NOMO-1 (cell line): Measurements from ENCODE around the gene LRIG1.

Experiments used
- DNase-seq, 2 experiments: peaks; one replicate each; lab custom pipeline; 2025; ENCODE audit not compliant: unreplicated experiment in 2 of 2; lab: John Stamatoyannopoulos, UW

Gene LRIG1

DNA sequence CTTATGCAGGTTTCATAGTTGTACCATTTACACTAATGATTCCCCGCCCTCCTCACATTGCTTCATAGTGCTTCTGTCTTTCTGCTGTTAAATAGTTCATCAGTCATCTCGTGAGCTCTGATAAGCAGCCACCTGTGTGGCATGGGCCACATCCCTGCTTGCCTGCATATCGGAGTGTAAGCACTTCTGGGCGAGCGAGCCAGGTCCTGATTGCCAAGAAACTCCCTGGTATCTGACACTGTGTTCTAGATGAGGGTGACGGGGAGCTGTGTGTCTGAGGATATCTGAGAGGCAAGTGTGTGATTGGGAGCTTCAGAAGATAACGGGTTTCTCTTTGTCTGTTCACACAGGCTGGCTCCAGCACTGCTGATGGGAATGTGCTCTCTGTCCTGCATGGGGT lies 130.6 kb downstream of the LRIG1 start:
- DNase-seq, result no peak

DNA sequence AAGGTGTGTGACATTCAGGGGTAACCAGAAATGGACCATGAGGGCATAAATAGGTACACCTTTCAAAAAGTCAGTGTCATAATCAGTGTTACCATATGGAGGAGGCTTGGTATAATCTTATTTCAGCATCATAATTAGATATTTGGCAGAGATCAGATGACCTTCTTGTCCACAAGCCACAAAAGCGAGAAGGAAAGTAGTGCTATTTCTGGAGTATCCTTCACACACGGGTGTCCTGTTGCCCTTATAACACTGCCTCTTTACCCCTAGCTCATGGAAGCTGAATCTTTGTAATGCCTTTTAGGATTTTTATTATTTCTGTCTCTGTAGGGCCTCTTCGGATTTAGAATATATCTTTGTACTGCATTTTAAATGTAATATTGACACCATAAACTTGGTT lies 132.8 kb downstream of the LRIG1 start:
- no peak for DNase-seq

DNA sequence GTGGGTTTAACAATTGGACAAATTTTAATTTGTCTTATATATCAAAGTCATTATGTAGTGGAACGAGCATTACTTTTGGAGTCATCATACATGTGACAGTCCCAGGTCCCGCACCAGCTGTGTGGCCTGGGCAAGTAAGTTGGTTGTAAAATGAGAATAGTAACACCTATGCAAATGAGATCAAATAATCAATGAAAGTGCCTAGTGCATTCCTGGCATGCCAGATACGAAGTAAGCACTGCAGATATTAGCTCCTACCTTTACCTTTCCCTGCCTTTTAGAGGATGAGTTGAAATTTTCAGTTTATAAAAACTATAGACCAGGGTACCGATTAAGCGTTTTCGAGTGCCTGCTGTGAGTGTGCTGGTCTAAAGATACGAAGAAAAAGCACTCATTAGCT lies 134.1 kb downstream of the LRIG1 start:
- DNase-seq, result no peak

DNA sequence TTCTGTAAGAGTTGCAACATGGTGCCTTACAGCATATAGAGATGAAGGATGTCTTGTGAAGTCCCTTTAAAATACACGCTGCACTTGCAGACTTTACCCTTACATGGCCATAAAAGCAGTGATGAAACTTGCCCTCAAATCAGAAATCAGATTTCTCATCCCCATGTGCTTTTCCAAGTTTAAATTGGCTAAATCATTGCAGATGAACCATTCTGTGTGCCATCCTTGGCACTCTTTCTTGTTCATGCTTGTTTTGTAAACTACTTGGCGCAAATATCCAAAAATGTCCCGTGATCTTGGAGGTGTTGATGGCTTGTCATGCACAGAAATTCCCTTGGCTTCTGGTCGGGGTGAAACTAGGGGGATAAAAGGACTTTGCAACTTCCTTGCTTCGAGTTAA lies 135.7 kb downstream of the LRIG1 start:
- DNase-seq, result no peak

DNA sequence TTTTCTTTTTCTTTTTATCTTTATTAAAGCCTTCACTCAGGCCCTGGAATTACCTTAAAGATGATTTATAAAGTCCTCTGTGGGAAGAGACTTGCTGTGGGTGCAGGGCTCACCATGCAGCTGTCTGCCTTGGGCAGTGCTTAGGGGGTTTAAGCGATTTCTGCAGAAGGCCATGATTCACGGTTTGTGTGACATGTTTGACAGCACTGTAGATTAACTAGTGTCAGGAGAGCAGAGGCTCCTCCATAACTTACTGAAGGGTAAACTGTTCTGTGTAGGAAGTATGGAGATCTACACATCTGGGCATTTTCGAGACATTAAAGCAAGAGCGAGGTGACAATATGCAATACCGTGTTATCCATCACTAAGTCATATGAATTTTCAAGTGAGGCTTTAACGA lies 137.7 kb downstream of the LRIG1 start:
- DNase-seq, result no peak

DNA sequence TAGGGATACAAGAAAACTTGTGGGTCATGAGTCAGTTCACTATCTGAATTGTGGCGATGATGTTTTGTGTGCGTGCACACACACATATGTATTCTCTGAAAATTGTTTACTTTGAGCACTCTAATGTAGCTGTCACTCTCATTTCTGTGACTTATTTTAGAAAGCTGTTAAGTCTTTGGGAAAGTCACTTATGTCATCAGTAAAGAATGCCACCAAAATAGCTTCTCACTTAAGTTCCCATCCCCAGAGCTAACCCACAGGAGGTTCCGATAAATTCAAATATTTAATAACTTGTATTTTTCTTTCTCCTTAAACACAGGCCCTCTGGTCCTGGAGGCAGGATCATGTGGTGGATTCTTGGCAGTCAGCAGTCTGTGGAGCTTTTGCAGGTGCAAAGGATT lies 138.3 kb downstream of the LRIG1 start:
- DNase-seq, result no peak

DNA sequence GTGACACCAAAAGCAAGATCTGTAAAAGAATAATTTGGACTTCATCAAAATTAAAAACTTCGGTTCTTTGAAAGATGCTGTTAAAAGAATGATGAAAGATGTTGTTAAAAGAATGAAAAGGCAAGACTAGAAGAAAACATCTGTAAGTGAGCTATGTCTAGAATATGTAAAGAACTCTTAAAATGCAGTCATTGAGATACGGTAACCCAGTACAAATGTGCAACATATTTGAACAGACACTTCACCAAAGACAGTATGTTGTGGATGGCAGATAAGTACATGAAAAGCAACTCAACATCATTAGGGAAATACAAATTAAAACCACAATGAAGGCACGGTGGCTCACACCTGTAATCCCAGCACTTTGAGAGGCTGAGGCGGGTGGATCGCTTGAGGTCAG lies 139.5 kb downstream of the LRIG1 start:
- no peak for DNase-seq

DNA sequence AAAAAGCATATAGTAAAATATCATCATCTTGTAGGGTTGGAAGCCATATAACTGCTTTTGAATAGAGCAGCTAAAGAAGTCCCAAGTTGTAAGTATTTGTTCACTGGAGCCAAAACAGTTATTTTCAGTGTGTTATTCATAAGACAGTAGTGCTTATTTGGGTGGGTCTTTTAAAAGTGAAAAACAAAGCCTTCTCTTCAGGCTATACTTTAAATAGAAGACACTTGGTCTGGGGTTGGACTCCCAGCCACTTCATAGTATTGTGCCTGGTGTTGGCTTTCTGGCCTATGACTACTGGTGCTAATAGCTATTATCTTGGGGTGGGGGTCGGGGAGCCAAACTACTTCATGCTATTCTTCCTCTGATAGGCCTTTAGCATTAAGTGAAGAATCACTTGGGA lies 144.8 kb downstream of the LRIG1 start:
- no peak for DNase-seq

DNA sequence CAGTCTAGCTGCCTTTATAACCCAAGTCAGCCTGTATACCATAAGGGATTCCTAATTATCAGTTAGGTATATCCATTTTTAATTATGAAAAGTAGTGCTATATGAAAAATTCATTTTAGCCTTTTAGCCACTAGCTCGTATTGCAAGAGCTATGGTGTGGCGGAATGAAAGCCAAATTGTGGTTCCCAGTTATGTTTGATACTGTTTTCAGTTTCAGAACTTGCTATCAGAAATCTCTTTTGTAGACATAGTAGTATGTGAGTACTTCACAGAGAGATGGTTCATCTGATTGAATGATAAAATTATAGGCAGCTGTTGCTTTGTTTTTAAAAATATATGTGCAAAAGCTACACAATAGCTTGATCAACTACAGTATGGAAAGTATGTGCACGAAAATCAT lies 145.4 kb downstream of the LRIG1 start:
- DNase-seq, result no peak

DNA sequence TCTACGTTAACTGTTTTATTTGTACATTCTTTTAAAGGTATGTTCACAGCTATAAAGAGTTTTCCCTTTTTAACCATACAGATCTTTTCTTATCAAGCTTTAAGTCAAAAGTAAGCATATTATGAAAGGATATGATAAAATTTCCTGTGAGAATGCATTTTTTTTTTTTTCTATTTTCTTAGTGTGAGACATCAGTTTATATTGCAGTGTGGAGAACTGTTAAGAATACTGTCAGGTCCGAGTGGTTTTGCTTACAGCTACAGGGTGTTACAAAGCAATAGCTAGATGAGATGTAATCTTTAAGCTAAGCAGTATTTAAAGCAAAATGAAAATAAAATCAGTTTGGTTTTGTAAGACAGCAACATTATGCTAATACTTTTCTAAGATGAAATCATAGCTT lies 146.8 kb downstream of the LRIG1 start:
- no peak for DNase-seq

DNA sequence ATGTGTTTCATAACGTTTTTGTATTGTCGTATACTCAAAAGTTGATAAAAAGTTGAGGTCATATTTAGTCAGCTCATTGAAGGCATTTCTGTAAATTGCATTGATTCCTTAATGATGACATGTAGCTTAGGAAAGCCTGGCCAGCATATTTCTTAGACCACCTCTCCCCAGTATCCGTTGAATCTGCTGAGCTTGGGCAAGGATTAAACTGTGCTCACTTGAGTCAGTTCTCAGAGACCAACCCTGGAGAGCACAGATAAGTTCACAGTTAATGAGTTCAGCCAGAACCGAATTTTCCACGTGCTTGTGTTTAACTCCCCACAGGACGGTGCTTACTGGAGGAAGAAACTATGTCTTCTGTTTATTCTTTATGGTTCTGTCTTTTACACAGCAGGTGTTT lies 147.3 kb downstream of the LRIG1 start:
- DNase-seq, result no peak

DNA sequence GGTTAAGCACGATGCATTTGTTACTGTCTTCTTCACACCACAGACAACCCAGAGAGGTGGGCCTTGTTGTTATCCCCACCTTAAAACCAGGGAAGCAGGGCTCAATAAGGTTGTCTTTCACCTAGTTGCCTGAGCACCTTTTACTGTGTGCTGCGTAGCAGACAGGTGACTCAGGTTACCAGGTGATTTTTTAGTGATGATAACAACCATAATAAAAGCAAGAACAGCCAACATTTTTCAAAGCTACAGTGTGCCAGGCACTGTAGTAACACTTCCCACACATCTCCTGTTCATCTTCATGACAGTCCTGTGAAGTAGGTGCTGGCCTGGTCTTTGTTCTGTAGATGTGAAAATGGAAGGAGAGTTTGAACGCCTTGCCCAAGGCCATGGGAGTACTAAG lies 147.8 kb downstream of the LRIG1 start:
- no peak for DNase-seq

DNA sequence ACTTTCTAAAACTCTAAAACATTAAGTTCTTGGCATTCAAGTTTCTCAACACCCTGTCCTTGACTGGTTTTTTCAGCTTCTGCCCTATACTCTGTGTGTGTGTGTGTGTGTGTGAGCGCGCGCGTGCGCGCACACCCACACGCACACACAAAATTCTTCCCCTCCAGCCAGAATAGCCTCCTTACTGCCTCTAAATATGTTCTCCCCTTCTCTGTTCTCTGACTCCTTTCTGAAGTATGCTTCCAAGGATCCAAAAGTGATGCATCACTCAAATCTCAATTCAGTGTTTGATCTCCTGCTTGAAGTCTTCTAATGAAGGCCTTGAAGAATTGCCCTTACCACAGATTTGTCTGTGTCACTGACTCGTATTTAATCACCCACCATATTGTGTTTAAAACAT lies 150.2 kb downstream of the LRIG1 start:
- DNase-seq, result no peak

DNA sequence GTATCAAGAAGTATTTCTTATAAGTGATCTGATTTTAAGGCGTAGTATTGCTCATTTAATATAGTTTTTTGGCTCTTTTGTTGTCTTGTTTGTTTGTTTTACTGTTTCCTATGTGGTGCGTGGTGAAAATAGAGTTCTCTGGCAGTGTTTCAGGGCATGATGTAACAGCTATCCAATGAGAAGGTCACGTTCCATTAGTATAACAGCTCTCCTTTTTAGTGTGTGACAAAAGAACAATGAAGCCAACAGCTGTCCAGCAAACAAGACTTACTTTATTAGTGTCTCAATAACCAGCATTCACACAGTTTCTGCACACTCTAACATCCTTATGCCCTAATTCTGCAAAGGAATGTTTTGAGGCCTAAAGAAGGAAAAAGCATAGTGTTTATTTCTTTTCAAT lies 152.1 kb downstream of the LRIG1 start:
- no peak for DNase-seq

DNA sequence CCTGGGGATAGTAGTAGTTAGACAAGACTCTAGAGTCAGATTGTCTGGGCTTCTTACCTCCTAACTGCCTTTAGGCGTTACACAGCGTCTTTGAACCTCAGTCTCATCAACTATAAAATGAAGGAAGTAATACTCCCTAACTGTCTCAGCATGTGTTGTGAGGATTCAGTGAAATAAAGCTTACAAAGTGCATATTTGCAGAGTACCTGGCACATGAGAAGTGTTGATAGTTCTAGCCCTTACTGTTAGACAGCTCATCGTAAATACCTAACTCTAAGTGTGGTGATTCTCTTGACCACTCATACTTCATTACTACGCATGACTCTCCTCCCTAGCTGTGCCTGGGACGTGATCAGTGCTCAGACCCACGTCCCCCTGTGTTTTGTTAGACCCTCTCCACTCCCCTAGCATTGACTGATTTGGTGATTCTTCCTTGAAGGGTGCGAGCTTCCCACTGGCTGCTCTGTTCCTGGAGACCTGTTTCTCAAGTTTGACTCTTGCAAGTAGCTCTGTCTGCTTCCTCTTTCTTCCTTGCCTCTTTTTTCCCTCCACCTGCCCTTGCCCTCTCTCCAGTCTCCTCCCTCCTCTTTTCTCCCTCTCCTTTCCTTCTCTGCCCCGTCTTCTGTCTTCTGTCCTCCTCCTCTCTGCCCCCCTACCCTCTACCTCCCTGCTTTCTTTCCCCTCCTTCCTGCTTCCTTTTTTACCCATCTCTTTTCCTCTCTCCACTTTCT lies 155.8 kb downstream of the LRIG1 start:
- DNase-seq, result no peak

DNA sequence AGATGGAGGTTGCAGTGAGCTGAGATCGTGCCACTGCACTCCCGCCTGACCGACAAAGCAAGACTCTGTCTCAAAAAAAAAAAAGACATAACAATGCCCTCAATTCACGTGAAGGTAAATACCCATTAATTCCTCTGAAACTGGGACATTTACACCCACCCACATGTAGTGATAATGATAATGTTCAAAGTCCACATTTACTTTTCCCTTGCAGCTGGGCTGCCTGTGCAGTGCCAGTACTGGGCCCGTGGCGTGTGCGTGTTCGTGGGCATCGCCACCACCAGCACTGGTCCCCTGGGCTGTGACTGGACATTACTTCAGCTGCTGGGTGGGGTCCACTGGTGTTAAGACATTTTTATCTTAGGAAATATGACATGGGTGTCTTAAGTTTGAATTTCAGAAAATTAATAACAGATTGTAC lies 156.4 kb downstream of the LRIG1 start:
- DNase-seq, result no peak

DNA sequence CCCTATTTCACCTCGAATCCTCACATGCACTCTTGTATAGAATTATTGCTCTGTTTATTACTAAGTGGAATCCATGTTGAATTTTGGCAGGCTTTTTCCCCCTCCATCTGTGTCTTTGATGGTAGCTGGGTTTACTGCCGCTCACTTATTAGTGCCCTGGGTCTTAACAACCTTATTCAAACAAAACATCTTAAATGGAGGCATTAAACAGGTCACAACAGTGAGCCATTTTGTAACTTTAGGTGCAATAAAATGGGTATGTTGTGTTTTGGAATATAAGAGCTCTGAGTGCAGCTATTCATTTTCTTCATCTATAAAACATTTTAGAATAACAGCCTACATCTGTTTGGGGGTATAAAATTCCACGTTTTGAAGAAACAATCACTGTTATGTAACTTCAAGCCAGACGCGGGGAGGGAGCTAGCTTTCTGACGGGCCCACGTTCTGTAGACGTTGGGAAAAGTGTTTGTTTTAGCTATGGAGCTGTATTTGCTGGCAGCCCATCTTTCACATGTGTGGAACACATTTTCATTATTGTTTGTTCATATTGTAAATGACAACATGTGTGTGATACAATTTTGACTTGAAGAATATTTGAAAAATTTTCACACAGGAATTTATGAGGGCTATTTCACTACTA lies 158.0 kb downstream of the LRIG1 start:
- no peak for DNase-seq

DNA sequence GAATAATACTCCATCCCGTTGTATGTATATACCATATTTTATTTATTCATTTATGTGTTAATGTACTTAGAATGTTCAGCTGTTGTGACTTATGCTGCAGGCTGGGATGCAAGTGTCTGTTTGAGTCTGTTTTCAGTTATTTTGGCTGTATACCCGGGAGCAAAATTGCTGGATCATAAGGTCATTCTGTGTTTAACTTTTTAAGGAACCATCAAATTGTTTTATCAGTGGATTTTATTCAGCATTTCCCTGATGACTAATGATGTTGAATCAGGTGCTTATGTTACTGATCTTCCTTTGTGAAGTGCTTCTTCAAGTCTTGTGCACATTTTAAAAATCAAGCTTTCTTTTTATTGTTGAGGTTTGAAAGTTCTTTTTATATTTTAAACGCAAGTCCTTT lies 161.9 kb downstream of the LRIG1 start:
- no peak for DNase-seq

DNA sequence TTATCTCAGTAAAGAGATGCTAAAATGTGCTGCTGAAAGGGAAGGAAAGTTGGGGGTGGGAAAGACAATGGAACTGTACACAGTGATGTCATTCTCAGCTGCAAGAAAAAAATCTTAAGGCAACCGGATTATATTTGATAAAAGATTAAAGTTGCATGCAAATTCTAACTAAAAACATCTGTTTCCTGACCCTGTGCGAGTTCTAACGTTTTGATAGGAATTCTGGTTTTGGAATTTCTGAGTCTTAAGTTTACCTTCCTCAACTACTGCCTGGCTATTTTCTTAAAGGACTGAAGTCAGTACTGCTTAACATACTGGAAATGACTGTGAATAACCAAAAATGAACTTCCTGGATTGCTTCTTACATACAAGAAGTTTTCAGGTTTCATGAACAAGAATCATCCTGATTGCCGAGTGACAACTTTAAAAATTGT lies 164.5 kb downstream of the LRIG1 start:
- no peak for DNase-seq

DNA sequence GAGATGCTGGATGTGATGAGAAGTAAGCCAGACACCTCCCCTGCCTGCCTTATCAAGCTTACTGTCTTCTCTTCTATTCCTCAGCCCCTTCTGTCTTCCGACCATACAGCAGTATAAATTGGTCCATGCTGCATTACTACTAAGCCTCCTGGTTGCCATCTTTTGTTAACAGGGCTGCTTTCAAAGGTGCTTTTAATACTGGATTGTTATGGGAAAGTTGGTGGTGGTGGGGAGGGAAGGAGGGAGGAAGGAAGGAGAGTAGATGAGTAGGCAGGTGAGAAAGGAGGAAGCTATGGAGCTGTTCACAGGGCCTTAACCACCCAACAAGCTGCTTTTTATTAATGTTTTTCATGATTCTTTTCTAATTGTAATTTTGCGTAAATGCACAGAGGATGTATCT lies 165.2 kb downstream of the LRIG1 start:
- DNase-seq, result no peak
